BE2C (cell line): ENCODE measurements around the gene AP2A2.

ENCODE experiments used
- DNase-seq: peaks from one replicate; pipeline ENCODE4 v3.0.0-alpha.2; 2020
- H3K27me3 ChIP-seq: fragments of 250-450 bp; sonication (Bioruptor Pico); 2 replicates; pipeline ENCODE4 v1.5.1; 2020; ENCODE audit warnings: mild to moderate bottlenecking
- H3K36me3 ChIP-seq: fragments of 250-450 bp; sonication (Bioruptor Pico); 2 replicates; pipeline ENCODE4 v1.5.1; 2020; ENCODE audit warnings: mild to moderate bottlenecking
- H3K4me1 ChIP-seq: fragments of 250-450 bp; sonication (Bioruptor Pico); 2 replicates; pipeline ENCODE4 v1.5.1; 2020
- H3K4me3 ChIP-seq: 2 replicates; pipeline ENCODE4 v1.5.1; 2011; ENCODE audit warnings: low read depth, low read length
- H3K9me3 ChIP-seq: fragments of 250-450 bp; sonication (Bioruptor Pico); 2 replicates; pipeline ENCODE4 v1.5.1; 2020
- TF ChIP-seq, protein P1 (sequence below): IDR thresholded peaks from 2 replicates; pipeline ENCODE4 v1.5.1; 2012; ENCODE audit warnings: mild to moderate bottlenecking, low read depth, low read length

The AP2A2 gene

DNA sequence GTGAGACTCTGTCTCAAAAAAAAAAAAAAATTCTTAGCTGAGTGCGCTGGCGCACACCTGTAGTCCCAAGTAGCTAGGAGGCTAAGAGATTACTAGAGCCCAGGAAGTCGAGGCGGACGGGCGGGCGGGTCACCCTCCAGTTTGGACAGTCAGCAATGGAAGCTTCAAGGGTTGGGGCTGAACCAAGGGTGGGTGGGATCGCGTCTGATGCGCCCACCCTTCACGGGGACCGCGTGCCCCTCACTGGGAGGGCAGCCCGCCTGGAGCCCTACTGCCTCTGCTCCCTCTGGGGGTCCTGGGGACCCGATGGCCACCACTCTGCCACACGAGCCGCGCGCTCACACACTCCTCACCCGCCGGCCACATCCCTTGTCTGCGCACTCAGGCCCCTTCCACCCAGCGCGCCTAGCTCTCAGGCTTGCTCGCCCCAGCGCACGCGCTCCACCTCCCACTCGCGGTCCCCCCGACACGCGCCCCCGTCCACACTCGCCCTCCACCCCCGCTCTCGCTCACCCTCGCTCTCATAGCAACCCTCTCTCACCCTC lies 15.6 kb upstream of the AP2A2 start:
- peak overlapping the region; percentile 64 for H3K4me3 ChIP-seq
- H3K27me3 ChIP-seq: no peaks in the 10 kb centered on the region
- H3K9me3 ChIP-seq: no peaks in the 10 kb centered on the region
- DNase-seq: no peak
- no peaks in the 10 kb centered on the region for H3K4me1 ChIP-seq
- H3K36me3 ChIP-seq: no peaks in the 10 kb centered on the region
- TF ChIP-seq, protein P1, sequence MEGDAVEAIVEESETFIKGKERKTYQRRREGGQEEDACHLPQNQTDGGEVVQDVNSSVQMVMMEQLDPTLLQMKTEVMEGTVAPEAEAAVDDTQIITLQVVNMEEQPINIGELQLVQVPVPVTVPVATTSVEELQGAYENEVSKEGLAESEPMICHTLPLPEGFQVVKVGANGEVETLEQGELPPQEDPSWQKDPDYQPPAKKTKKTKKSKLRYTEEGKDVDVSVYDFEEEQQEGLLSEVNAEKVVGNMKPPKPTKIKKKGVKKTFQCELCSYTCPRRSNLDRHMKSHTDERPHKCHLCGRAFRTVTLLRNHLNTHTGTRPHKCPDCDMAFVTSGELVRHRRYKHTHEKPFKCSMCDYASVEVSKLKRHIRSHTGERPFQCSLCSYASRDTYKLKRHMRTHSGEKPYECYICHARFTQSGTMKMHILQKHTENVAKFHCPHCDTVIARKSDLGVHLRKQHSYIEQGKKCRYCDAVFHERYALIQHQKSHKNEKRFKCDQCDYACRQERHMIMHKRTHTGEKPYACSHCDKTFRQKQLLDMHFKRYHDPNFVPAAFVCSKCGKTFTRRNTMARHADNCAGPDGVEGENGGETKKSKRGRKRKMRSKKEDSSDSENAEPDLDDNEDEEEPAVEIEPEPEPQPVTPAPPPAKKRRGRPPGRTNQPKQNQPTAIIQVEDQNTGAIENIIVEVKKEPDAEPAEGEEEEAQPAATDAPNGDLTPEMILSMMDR: no peak

DNA sequence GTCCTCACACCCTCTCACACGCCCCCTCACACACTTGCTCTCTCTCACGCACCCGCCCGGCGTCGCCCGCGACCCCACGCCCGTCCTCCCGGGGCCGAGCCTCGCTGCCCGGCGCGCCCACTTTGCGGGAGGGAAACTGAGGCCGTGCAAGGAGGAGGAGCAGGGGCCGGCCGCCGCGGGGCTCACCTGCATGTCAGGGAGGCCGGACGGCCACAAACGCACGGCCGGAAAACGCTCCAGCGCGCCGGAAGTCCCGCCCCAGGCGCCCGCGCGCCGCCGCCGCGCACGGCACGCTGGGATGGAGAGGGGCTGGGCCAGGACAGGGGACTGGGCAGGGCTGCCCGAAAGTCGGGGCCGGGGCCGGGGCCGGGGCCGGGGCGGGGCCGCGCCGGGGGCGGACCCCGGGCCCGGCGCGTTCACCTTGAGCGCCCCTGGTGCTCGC lies 15.1 kb upstream of the AP2A2 start, which contains the start of gene CHID1:
TSS of gene CHID1 (minus strand) at position 222 of the 442 bp plus-strand sequence. CDS start 5,994 bp downstream, outside the sequence.
- H3K4me1 ChIP-seq: no peaks in the 10 kb centered on the region
- peak within 1 kb of the TSS; percentile 64 for H3K4me3 ChIP-seq
- H3K9me3 ChIP-seq: no peaks in the 10 kb centered on the region
- H3K36me3 ChIP-seq: no peaks in the 10 kb centered on the region
- H3K27me3 ChIP-seq: no peaks in the 10 kb centered on the region
- TF ChIP-seq, protein P1: no peak
- peak; percentile 83 for DNase-seq

DNA sequence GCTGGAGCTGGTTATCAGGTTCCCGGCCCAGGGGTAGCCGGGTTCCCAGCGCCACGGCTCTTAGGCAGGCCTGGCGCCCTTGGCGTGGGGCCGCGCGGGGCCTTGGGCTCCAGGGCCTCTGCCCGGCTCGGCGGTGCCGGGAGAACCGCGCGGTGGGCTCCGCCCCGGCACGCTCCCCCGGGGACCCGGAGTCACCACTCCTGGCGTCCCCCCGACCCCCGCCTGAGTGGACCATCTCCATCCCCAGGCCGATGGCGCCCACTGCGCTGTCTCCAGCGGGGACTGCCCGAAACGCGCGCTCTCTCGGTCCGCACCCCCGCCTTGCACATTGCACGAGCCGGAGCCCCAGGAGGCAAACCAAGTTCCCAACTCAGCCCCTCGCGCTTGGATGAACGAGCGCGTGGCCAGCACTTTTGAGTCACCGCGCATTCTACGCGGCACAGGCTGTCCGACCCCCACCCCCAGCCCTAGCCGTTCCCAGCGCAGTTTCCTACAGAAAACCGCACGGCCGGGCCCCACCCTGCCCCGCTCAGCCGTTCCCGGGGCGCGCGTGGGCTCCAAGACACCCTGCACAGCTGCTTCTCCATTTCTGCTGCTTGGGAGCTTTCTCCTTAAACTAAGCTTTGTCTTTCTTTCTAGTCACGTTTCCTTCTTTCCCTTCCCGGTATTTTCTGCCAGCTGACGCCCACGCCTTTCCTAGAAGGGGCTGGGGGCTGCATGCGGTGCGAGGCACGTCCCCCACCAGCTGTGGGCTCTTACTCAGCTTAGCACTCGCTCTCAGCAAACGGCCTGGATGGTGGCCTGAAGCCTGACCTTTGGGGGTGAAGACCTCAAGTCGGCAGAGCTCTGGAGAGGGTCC lies 14.4 kb upstream of the AP2A2 start:
- Histone ChIP-seq H3K4me1 (no peaks in the 10 kb centered on the region), H3K27me3 (no peaks in the 10 kb centered on the region), H3K9me3 (no peaks in the 10 kb centered on the region), H3K4me3 (peak overlapping the region; percentile 53), H3K36me3 (no peaks in the 10 kb centered on the region)
- TF ChIP-seq, protein P1: no peak
- DNase-seq: peak; percentile 25

DNA sequence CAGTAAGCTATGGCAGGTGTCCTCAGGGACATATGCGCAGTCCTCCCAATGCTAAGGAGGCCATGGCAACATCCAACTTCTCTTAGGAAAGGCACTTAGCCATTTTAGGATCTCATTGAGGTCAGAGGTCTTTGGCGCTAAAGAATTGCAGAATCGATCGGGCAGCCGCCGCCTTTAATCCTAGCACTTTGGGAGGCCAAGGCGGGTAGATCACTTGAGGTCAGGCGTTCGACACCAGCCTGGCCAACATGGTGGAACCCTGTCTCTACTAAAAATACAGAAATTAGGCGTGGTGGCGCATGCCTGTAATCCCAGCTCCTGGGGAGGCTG lies 13.8 kb upstream of the AP2A2 start:
- Histone ChIP-seq H3K4me3 (no peak overlapping the region), H3K36me3 (no peaks in the 10 kb centered on the region), H3K9me3 (no peaks in the 10 kb centered on the region), H3K4me1 (no peaks in the 10 kb centered on the region), H3K27me3 (no peaks in the 10 kb centered on the region)
- no peak for DNase-seq
- TF ChIP-seq, protein P1: no peak

DNA sequence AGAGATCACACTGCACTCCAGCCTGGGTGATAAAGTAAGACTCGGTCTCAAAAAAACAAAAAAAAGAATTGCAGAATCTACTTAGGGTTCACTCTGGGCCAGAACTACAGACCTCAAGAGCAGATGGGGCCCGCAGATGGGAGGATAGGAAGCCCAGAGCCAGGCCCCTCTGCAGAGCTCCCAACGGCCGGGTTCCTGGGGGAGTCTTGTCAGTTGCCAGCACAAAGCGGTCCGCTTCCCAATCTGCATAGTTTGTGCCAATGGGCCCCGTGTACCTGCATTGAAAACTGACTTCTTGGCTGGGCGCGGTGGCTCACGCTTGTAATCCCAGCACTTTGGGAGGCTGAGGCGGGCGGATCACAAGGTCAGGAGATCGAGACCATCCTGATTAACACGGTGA lies 13.4 kb upstream of the AP2A2 start:
- H3K4me1 ChIP-seq: no peaks in the 10 kb centered on the region
- no peak for DNase-seq
- H3K36me3 ChIP-seq: no peaks in the 10 kb centered on the region
- TF ChIP-seq, protein P1: no peak
- H3K4me3 ChIP-seq: no peak overlapping the region
- H3K9me3 ChIP-seq: no peaks in the 10 kb centered on the region
- H3K27me3 ChIP-seq: no peaks in the 10 kb centered on the region

DNA sequence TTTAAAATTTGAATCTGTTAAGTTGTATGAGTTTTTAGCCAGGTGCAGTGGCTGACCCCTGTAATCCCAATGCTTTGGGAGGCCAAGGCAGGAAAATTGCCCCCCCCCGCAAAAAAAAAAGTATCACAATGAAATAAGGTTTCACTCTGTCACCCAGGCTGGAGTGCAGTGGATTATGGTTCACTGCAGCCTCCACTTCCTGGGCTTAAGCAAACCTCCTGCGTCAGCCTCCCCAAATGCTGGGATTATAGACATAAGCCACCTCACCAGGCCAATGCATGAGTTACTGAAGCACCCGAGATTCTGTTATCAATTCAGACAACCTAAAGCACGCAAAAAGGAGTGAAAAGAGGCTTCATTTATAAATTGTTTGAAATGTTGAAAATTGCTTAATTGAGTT lies 12.6 kb upstream of the AP2A2 start:
- Histone ChIP-seq H3K4me1 (no peaks in the 10 kb centered on the region), H3K4me3 (no peak overlapping the region), H3K27me3 (no peaks in the 10 kb centered on the region), H3K36me3 (no peaks in the 10 kb centered on the region), H3K9me3 (no peaks in the 10 kb centered on the region)
- DNase-seq: no peak
- TF ChIP-seq, protein P1: no peak
